ENCODE measurements around the gene CAMK1.

DNA sequence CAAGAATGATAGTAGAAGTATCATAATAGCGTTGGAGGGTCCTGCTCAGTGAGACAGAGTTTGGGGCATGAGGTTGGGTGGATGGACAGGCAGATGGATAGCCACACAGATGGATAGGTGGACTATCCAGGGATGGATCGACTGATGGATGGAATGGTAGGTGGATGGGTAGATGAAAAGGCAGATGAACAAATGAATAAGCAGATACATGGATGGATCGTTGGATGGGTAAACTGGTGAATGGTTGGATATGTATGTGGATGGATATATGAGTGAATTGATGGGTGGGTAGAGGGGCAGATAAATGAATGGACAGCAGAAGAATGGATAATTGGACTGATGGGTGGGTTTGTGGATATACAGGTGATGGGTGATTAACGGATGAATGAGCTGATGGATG lies 56.6 kb downstream of the CAMK1 start:
- TF ChIP-seq CTCF (IDR thresholded peaks at IDR 0.05), result no peak
- no peak for TF ChIP-seq POLR2A (IDR thresholded peaks at IDR 0.05)
- no peak for TF ChIP-seq POLR2AphosphoS5 (IDR thresholded peaks at IDR 0.05)
